Effector CD4-positive, alpha-beta T cell (primary cell): ENCODE results near the gene LRRC75B.
"Not testable (repeated sequence)": the region's sequence is repeated elsewhere in the genome, so short reads cannot be mapped to it uniquely, and the experiment has no call there.

Experiments used
- DNase-seq: peaks from one replicate; pipeline ENCODE4 v3.0.0-alpha.2; 2020

Gene LRRC75B

DNA sequence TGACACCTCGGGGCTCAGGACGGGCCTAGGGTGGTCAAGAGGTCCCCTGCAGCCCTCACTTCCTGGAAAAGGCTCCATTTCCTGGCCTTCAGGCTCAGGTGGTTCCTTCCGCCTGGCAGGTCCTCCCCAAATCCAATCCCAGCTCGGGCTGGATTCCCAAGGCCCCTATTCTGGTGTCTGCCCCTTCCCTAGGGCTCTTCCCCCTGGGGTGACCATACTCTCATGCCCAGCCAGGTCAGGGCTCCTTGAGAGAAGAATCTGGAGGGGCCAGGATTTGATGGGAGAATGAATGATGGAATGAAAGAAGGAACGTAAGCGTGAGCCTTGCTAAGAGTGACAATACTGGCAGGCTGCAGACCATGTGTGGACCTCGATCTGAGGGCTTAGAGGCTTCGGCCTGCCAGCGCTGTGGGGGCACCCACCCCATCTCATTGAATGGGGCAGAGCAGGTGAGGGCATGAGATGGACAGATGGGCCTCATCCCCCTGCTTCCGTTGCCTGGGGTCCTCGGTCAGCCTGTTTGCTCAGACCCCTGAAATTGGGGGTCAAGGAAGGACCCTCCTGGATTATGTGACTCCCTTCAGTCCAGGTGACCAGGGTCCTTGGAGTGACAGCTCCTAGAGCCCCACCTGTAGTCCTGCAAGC lies 9.4 kb upstream of the LRRC75B start:
- DNase-seq: not testable (repeated sequence)

DNA sequence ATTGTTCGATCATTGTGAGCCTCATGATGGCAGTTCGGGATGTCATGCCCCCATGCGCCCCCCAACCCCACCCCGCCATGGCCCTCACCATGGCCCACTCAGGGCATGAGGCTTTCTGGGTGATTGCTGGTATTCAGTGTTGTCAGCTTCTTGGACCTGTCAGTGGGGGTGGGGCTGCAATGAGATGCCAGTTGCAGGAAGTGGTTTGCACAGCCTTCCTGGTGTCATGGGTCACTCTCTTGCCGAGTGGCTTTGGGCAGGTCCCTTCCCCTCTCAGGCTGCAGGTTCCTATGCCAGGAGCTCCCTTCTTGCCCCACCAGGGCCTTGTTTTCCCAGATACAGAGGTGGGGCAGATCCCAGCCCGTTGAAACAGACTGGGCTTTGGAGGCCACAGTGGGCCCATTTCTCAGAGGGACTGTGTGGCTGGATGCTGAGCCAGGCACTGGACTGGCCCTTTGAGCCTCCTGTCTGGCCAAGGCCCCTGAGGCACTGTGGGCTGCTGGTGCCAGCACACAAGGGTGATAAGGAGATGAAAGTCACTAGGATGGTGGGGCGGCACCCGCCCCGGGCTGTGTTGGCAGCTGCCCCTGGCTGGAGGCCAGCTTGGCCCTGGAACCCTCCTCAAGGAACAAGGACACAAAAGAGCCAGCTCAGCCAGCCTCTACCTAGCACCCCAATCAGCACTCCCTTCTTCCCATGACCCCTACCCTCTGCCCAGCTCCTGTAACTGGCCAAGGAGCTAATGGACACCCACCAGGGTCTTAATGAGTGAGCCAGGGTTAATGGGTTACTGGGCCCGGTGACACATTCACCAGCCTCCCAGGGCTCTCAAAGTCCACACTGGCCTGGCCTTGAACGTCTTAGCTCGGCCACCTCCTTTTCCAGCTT lies 8.6 kb upstream of the LRRC75B start:
- DNase-seq: no peak

DNA sequence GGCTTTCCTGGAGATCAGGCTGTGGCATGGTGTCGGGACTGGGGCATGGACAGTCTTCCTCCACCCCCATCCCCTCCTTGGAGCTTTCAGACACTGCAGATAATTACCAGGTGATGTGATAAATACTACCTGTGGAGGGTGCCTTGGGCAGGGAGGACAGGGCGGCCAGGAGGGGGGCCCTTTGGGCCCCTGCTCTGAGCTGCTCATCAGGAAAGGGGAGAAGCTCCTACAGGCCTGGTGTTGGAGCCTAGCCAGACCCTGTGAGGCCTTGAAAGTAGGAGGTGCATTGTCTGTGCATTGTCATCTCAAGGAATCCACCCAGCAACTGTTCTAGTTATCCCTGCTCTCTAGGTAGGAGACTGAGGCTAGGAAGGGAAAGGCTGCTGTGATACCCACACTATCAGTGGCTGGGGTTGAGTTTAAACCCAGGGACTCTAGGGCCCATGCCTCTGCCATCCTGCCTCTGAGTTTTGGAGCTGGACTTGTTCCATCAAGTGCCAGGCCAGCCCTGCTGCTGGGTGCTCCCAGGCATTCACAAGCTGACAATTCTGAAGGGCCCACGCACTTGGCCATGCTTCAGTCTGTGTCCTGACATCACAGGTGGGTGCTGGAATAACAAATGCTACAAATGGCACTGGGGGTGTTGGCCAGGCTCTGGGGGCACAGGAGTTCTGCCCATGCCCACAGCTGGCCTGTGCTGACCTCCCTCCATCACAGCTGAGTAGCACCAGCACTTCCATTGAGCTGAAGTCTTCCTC lies 7.3 kb upstream of the LRRC75B start:
- DNase-seq: not testable (repeated sequence)

DNA sequence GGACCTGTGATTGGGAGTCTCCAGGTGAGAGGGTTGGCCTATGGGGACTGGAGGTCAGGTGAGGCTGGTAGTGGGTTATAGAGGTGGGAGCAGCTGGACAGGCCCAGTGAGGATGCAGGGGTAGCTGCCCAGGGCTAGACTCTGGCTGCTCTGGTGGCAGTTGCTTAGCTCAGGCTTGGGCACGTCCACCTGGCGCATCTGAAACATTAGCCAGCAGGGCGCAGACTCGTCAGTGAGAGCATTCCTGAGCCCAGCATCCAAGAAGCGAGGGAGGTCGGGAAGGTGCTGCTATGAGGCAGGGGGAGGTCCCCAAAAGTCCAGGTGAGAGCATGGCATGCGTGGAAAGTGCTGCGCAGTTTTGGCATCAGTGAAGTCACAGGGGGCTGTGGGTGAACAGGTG lies 6.6 kb upstream of the LRRC75B start:
- DNase-seq: no peak

DNA sequence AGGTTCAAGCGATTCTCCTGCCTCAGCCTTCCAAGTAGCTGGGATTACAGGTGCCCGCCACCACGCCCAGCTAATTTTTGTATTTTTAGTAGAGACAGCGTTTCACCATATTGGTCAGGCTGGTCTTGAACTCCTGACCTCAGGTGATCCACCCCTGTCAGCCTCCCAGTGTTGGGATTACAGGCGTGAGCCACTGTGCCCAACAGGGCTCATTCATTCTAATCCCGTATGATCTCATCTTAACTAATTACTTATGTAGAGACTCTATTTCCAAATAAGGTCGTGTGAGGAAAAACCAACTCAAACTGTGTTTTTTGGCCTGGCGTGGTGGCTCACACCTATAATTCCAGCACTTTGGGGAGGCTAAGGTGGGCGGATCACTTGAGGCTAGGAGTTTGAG lies 4.2 kb upstream of the LRRC75B start:
- DNase-seq: not testable (repeated sequence)

DNA sequence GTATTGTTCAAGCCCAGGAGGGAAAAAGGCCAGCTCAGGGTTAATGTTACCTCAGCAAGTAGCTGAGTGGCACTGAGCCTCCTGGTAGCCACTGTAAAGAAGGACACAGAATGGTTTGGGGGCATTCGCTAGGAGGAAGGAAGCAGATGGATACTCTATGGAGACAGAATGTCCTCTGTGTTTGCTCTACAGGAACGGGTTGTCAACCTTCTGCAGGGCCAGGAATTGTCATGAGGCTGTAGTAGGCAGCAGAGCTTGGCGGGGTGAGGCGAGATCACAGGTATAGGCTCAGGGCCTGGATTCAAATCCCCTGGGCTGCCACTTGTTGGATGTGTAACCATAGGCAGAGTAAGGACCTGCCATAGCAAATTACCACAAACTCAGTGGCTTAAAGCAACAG lies 3.0 kb upstream of the LRRC75B start:
- no peak for DNase-seq

DNA sequence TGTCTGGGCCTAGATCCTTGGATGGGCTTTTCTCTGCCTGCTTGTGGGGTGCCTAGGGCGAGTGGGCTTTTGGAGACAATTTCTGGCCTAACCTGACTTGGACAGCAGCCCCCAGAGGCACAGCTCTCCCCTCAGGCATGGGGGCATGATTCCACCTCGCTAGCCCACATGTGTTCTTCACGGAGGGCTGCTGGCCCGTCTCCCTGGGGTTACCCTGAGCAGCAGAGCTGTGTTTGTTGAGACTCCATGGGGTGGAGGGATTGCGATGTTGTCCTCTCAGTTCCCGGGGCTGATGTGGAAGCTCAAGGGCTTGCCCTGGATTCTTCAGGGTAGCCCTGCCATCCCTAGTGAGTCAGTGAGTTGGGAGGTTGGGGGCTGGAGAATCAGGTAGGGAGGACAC lies 2.4 kb upstream of the LRRC75B start:
- no peak for DNase-seq

DNA sequence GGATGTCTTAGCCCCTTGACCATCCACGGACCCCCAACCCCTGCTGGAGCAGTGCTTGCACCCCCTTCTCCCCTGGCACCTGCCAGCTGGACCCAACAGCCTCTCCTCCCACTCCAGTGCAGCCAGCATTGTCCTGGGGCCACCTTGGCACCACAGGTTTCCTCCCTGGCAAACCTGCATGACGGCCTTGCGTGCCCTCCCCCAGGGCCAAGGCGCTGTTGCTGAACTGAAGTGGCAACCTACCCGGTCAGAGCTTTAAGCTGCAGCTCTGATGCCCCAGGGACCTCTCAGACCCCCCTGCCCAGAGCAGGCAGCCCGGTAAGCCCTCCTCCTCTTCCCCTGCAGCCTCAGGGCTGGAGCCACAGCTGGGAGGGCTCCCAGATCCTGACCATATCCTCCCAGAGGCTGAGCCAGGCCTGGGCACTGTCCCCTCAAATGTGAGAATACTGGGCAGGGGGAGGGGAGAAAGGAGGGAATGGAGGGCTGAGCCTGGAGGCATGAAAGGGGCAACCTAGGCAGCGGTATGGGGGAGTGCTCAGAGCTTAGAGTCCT lies 1.8 kb upstream of the LRRC75B start:
- no peak for DNase-seq

DNA sequence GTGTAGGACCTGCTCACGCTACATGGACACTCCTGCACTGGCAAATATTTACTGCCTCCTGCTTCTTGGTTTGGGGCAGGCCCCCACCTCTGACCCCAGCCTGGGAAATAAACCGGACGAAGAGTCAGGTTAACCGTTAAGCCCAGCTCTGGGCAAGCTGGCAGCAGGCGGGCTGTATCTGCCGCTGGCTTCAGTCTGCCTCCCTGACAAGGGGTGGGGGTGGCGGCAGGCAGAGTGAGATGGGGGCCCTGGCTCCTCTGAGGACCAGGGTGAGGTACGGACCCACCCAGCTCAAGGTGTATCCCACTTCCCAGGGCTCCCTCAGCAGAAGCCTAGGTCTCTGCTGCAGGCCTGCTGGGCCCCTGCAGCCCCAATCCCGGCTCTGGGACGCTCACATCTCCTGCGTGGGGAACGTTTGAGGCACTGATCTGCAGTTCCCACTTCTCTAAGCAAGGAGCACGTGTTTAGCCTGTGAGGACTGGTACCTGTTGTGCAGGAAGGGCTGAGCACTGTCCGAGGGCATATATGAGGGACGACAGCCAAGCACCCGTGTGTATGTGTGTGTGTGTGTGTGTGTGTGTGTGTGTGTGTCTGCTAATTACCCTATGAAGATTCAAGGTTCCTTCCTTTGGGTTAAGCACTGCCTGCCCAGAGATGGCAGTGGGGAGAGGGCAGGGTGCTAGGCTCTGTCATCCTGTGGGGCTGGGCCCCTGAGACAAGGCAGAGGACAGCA lies 1.1 kb upstream of the LRRC75B start:
- DNase-seq: no peak

DNA sequence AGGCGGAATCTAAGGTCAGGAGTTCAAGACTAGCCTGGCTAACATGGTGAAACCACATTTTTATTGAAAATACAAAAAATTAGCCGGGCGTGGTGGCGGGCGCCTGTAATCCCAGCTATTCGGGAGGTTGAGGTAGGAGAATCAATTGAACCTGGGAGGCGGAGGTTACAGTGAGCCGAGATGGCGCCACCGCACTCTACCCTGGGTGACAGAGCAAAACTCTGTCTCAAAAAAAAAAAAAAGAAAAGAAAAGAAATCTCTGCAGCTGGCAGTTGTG lies 624 bp upstream of the LRRC75B start:
- not testable (repeated sequence) for DNase-seq

DNA sequence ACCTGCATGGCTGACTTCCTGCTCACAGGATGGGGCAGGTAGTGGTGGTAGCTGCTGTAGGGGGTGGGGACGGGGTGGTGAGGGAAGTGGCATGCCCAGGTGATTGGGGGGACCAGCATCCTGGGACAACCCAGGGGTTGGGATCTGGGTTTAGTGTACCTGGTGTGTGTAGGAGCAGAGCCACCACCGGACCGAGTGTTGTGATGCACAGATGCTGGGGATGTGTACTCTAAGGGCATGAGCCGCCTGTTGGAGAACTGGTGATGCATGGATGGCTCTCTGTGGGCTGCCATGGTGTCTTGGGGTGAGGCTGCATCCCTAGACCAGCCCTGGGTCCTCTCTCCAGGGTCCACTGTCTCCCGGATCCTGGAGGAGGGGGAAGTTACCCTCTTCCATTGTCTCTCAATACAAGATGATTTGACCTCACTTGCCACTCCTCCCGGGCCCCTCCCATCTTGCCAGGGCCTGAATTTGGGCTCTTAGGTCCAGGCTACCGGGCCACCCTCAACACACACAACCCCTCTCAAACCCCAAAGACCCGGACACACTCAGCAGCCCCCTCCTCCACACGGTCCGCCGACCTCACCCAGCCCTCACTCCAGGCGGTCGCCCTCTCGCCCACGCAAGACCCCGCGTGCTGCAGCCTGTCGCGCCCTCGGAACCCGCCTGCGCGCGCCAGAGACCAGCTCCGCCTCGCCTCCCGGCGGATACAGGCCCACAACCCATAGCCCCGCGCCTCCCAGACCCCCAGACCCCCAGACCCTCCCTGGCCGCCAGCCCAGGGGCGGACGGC lies 619 bp downstream of the LRRC75B start:
- DNase-seq: no peak

DNA sequence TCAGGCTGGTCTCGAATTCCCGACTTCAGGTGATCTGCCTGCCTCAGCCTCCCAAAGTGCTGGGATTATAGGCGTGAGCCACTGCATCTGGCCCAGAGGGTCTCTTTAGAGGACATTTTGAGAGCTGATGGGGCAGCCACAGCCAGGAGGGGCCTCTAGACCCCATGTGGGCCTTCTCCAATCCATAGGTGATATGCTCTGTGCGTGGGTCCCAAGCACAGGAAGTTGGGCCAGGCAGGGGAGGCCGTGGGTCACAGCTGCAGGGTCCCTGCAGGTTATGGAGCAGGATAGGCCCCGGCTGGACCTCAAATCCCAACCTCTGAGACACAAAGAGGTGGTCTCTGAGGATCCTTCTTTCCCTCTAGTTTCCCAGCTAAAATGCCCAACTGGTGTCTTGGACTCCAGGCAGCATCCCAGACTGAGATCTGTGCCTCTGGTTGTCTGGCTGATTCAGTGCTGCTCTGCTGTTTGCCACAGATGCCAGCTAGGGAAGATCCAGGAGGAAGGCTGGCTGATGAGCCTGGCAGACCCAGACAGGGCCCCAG lies 1.5 kb downstream of the LRRC75B start:
- DNase-seq: no peak

DNA sequence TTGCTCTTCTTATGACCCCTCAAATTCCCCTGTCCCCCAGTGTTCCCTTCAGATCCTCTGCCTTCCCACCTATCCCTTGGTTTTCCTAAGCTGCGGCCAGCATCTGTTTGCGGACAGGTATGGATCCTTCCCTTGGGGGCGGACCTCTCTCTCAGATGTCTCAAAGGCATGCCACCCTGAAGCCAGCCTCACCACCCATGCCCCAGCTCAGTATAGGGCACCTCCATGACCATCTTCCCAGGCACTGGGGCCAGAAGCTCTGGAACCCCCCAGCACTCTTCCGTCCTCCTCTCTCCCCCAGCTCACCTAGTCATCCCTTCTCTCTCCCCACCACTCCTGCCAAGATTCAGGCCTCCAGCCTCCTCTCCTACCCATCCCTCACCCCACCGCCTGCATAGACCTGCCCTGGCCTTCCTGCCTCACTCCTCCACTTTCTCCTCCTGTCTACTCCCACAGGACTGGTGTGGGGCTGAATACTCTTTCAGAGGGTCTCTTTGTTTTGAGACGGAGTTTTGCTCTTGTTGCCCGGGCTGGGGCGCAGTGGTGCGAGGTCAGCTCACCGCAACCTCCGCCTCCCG lies 2.2 kb downstream of the LRRC75B start:
- no peak for DNase-seq

DNA sequence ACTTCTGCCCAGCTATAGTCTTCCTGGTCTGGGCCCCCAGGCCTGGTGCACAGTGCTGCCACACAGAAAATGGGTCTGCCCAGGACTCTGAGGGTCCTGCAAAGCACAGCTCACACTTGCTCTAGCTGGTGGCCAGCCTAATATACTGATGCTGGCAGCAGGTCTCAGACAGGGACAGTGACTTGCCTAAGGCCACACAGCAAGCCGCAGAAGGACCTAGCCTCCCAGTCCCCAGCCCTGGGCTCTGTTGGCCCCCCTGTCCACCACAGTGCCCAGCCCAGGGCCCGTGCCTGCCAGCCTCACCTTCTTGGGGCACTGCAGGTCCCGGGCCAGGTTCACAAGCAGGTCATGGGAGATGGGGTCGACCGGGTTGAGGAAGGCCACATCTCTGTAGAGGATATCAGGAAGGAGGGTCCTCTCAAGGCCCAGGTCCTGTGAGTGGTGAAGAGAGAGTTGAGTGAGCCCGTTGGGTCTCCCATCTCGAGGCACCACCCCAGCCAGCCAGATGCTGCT lies 3.3 kb downstream of the LRRC75B start:
- no peak for DNase-seq

DNA sequence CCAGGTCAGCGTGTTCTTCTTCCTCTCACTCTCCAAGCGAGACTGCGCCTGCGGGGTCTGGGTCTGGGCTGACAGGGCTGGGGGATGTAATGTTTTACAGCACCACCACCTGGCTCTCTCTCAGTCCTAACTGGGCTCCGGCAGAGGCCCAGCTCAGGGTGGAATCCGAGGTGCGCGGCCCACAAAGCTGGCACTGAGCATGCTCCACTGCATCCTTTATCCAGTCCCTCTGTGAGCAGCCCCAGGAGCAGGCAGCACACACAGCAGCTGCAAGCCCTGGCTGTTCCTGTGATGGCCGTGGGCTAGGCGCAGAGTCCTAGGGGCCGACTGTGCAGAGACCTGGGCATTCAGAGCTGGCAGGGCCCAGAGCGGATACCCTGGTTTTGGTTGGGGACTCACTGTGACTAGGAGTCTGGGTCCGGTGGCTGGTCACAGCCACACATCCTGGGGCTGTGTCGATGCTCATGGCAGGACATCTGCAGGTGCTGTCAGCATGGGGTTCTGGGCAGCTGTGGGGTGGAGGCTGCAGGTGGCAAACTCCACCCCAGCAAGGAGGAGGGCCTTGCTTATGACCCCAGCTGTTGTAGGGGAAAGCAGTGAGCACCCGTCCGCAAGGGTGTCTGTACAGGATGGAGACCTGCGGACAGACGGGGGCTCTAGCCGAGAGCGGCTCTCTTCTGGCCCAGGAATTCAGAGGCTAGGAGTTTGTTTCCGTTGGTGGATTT lies 4.0 kb downstream of the LRRC75B start:
- no peak for DNase-seq

DNA sequence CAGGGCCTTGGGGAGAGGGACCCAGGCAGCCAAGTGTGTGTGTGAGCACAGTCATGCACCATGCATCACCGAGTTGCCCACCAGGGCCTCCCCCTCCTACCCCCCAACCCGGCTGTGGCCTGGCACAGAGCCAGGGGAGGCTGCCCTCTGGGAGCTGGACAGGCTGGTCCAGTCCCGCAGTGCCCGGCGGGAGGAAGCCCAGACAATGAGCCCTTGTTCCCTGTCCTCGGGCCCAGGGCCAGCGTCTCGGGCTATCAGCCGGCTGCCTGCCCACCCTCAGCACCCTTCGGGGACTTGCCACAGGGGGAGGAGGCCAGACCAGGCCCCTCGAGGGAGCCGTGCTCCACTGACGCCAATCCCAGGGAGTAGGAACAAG lies 4.5 kb downstream of the LRRC75B start:
- DNase-seq: no peak

DNA sequence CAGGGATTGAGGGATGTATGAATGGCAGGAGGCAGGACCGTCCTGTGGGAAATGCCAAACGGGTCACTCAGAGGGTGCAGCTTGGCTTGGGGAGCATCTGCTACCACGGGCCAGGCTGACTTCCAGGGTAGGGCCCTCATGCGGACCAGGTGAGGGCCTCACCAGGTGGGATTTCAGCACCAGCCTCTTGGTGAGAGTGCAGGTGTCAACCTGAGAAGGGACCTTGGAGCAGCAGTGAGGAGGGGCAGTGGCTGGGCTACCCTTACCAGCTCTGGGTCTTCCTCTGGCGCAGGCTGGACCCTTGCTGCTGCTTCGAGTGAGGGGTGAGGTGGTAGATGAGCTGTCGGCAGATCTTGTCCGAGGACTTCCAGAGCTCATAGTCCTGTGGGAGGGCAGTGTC lies 4.9 kb downstream of the LRRC75B start:
- DNase-seq: no peak

DNA sequence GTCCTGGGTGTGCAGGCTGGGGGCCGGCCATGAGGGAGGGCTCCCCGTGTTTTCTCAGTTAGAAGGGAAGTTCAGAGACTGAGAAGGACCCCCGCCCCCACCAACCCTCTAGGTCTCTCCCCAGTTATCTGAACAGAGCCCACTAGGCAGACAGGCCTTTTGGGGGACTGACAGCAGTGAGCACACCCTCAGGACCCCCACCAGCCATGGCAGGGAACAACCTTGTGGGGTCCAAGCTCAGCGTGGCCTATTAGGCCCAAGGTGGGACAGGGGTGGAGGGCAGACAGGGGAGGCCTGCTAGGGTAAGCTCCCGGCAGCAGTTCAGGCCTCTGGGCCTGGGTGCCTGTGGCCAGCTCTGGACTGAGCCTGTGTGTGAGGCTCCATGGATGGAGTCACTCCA lies 5.6 kb downstream of the LRRC75B start:
- DNase-seq: no peak

DNA sequence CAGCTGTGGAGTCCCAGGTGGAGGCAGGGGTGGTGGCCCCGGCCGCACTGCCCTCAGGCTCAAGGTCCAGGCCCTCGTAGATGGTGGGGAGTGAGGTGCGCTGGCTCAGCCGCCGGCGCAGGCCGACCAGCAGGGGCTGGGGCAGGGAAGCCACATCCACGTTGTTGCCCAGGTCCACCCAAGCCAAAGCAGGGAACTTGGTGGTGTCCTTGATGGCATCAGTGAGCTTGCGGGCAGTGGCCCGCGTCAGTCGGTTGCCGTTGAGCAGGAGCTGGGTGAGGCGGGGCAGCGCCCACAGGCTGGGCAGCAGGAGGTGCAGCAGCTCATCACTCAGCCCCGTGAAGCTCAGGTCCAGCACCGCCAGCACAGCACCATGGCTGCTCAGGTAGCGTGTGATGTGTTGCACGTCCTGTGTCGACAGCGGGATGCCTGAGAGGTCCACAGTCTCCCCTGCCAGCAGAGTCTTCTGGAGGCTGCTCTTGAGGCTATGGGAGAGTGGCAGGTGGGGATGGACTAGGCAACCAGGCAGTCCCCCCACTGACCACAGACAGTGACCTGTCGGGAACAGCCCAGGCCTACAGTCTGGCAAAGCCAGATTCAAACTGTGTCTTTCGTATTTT lies 6.8 kb downstream of the LRRC75B start:
- no peak for DNase-seq

DNA sequence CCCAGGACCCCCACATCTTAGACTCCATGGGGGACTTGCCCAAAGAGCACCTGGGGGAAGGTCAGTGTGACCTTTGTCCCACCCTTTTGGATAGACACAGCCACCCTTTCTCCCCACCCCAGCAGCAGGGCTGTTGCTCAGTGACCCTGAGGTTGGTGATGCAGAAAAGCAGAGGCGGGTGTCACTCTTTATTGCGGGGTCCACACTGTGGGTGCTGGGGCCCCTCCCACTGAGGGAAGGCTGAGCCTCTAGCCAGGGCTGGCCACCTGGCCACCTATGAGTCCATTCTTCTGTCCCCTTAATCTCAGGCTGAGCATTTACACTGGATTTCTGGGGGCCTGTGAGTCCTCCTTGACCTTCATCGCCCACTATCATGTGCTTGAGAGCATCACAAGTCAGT lies 7.4 kb downstream of the LRRC75B start:
- no peak for DNase-seq
